ENCODE data around the gene GRK5.
"Not testable (repeated sequence)": the region's sequence is repeated elsewhere in the genome, so short reads cannot be mapped to it uniquely, and the experiment has no call there.

GRK5 gene

GRCh38 chr10:119461923-119462322, 254.6 kb downstream of the GRK5 start:
- no peak for TF ChIP-seq CTCF (IDR thresholded peaks at IDR 0.05)
- Histone ChIP-seq H3K4me2 (ENCODE audit: low read length) (no peak overlapping the region), H3K4me3 (ENCODE audit: low read depth, low read length) (no peak overlapping the region), H3K9me3 (ENCODE audit: control insufficient read depth, low read length) (no peaks in the 10 kb centered on the region), H3K9ac (no peak overlapping the region), H3K27ac (no peak overlapping the region), H3K27me3 (ENCODE audit: control insufficient read depth, insufficient read depth, low read length) (no peaks in the 10 kb centered on the region), H3K36me3 (ENCODE audit: control insufficient read depth, insufficient read depth, low read length) (no peaks in the 10 kb centered on the region), H2AFZ (no peak overlapping the region), H3K4me1 (peaks cover 8% of the 10 kb centered on the region), H3K79me2 (no peaks in the 10 kb centered on the region)

GRCh38 chr10:119462773-119463172, 255.4 kb downstream of the GRK5 start:
- H3K9me3 ChIP-seq (ENCODE audit: control insufficient read depth, low read length): no peaks in the 10 kb centered on the region
- no peaks in the 10 kb centered on the region for H3K79me2 ChIP-seq
- no peak overlapping the region for H3K4me3 ChIP-seq (ENCODE audit: low read depth, low read length)
- H3K9ac ChIP-seq: no peak overlapping the region
- H3K4me1 ChIP-seq: peaks cover 8% of the 10 kb centered on the region
- TF ChIP-seq CTCF (IDR thresholded peaks at IDR 0.05): no peak
- H3K27me3 ChIP-seq (ENCODE audit: control insufficient read depth, insufficient read depth, low read length): no peaks in the 10 kb centered on the region
- no peak overlapping the region for H3K27ac ChIP-seq
- H2AFZ ChIP-seq: no peak overlapping the region
- H3K4me2 ChIP-seq (ENCODE audit: low read length): no peak overlapping the region
- H3K36me3 ChIP-seq (ENCODE audit: control insufficient read depth, insufficient read depth, low read length): no peaks in the 10 kb centered on the region

- not testable (repeated sequence) for H3K79me2 ChIP-seq; H2AFZ ChIP-seq; H3K4me3 ChIP-seq (ENCODE audit: low read depth, low read length); H3K27ac ChIP-seq; H3K27me3 ChIP-seq (ENCODE audit: control insufficient read depth, insufficient read depth, low read length); H3K4me2 ChIP-seq (ENCODE audit: low read length); H3K36me3 ChIP-seq (ENCODE audit: control insufficient read depth, insufficient read depth, low read length); H3K9me3 ChIP-seq (ENCODE audit: control insufficient read depth, low read length); H3K4me1 ChIP-seq; H3K9ac ChIP-seq
These were observed 255.8 kb downstream of the GRK5 start for GRCh38 chr10:119463195-119463594.

- H3K27me3 ChIP-seq (ENCODE audit: control insufficient read depth, insufficient read depth, low read length): no peaks in the 10 kb centered on the region
- no peak for TF ChIP-seq CTCF (IDR thresholded peaks at IDR 0.05)
- H3K4me3 ChIP-seq (ENCODE audit: low read depth, low read length): no peak overlapping the region
- H3K36me3 ChIP-seq (ENCODE audit: control insufficient read depth, insufficient read depth, low read length): no peaks in the 10 kb centered on the region
- peaks cover 8% of the 10 kb centered on the region for H3K4me1 ChIP-seq
- no peak overlapping the region for H3K9ac ChIP-seq
- no peaks in the 10 kb centered on the region for H3K79me2 ChIP-seq
- H3K9me3 ChIP-seq (ENCODE audit: control insufficient read depth, low read length): no peaks in the 10 kb centered on the region
- H3K27ac ChIP-seq: no peak overlapping the region
- H2AFZ ChIP-seq: no peak overlapping the region
- no peak overlapping the region for H3K4me2 ChIP-seq (ENCODE audit: low read length)
These were observed 257.7 kb downstream of the GRK5 start for GRCh38 chr10:119465085-119465484.

- Histone ChIP-seq H3K9ac (no peak overlapping the region), H2AFZ (no peak overlapping the region), H3K9me3 (ENCODE audit: control insufficient read depth, low read length) (no peaks in the 10 kb centered on the region), H3K4me1 (peaks cover 5% of the 10 kb centered on the region), H3K4me2 (ENCODE audit: low read length) (no peak overlapping the region), H3K79me2 (no peaks in the 10 kb centered on the region), H3K4me3 (ENCODE audit: low read depth, low read length) (no peak overlapping the region), H3K36me3 (ENCODE audit: control insufficient read depth, insufficient read depth, low read length) (no peaks in the 10 kb centered on the region), H3K27me3 (ENCODE audit: control insufficient read depth, insufficient read depth, low read length) (no peaks in the 10 kb centered on the region), H3K27ac (no peak overlapping the region)
- no peak for TF ChIP-seq CTCF (IDR thresholded peaks at IDR 0.05)
These were observed 258.7 kb downstream of the GRK5 start for GRCh38 chr10:119466076-119466475.
